Esophagus squamous epithelium (tissue), 4 donors: ENCODE results near the gene OPCML.

Experiments
- POLR2A ChIP-seq, 4 donors: fragments of 450-650 bp; IDR thresholded peaks; one replicate each; pipeline ENCODE4 v1.6.1; 2017; ENCODE audit warnings: antibody characterized with exemption in 4 of 4, mild to moderate bottlenecking in 4 of 4, moderate library complexity in 3 of 4
- TF ChIP-seq, protein P1 (sequence below), 6 experiments: fragments of 450-650 bp in 4 of 6; fragments of 200-600 bp in 2 of 6; sonication (generic) in 2 of 6; IDR thresholded peaks; one replicate each; pipeline ENCODE4 v1.5.1; 2016 to 2019; ENCODE audit warnings: antibody characterized with exemption in 6 of 6, mild to moderate bottlenecking in 4 of 6, moderate library complexity in 4 of 6

DNA sequence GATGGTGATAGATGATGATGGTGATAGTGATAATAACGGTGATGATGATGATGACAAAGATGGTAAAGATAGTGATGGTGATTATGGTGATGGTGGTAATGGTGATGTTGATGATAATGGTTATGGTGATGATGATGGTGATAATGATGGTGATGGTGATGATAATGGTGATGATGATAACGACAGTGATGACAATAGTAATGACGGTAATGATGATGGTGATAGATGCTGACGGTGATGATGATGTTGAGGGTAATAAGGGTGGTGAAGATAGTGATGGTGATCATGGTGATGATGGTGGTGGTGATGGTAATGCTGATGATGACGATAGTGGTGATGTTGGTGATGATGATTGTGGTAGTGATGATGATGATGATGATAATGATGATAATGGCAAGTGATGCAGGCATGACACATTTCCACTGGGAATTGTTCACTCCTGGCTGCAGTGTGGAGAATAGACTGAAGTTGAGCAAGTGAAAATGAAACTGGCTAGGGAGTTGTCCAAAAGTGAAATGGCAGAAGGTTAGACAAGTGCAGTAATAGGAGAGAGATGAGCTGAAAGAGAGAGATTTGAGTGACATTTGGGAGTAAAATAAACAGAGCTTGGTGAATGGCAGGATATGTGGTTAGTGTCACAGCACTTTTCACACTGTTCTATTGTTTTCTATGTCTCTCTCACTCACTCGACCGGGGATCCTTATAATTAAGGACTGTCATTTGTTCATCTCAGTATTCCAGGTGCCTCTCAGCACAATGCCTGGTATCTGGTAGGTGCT is 992.5 kb downstream of the OPCML start:
- TF ChIP-seq, protein P1, sequence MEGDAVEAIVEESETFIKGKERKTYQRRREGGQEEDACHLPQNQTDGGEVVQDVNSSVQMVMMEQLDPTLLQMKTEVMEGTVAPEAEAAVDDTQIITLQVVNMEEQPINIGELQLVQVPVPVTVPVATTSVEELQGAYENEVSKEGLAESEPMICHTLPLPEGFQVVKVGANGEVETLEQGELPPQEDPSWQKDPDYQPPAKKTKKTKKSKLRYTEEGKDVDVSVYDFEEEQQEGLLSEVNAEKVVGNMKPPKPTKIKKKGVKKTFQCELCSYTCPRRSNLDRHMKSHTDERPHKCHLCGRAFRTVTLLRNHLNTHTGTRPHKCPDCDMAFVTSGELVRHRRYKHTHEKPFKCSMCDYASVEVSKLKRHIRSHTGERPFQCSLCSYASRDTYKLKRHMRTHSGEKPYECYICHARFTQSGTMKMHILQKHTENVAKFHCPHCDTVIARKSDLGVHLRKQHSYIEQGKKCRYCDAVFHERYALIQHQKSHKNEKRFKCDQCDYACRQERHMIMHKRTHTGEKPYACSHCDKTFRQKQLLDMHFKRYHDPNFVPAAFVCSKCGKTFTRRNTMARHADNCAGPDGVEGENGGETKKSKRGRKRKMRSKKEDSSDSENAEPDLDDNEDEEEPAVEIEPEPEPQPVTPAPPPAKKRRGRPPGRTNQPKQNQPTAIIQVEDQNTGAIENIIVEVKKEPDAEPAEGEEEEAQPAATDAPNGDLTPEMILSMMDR (IDR thresholded peaks at IDR 0.05), result no peak
- TF ChIP-seq POLR2A (IDR thresholded peaks at IDR 0.05), result no peak
